ENCODE data around the gene JARID2. TPM values are rescaled to one million over a fixed set of nuclear protein-coding genes. Genes with fewer than 3 reads are reported as not detected.

Gene JARID2
- total and polyA plus RNA-seq, 2 of the 13 experiments (the other 11 are each of a cell fraction or from before 2014, with no cell fraction given): 7.5 to 10.3 TPM

- no peak for ATAC-seq
- peaks cover 25% of the 10 kb centered on the region for H3K4me1 ChIP-seq (ENCODE audit: insufficient read depth, low read length)
- FAIRE-seq: no peak
- TF ChIP-seq ZSCAN25 (CRISPR knock-in tag; IDR thresholded peaks at IDR 0.05): no peak
- no peak for TF ChIP-seq SKI (IDR thresholded peaks at IDR 0.05; ENCODE audit: partially characterized antibody)
- peak; percentile 19 for TF ChIP-seq RBM22 (optimal IDR thresholded peaks at IDR 0.05; ENCODE audit: low read length)
- no peak for TF ChIP-seq TMF1 (CRISPR knock-in tag; IDR thresholded peaks at IDR 0.05; ENCODE audit: low read depth)
- no peak for TF ChIP-seq ZSCAN31 (CRISPR knock-in tag; IDR thresholded peaks at IDR 0.05; ENCODE audit: low read depth)
- H3K27me3 ChIP-seq (ENCODE audit: control insufficient read depth in 1 of 2, insufficient read depth in 2 of 2, low read length in 2 of 2): no peaks in the 10 kb centered on the region
- H3K36me3 ChIP-seq (replicated peaks in 1 of 2; ENCODE audit: control insufficient read depth in 1 of 2, insufficient read depth in 2 of 2, low read length in 2 of 2): peaks cover 19 to 29% of the 10 kb centered on the region in 2 experiments
- ChIA-PET CTCF (ENCODE audit: low intra/inter-chr PET ratio, low total read pairs) (no interaction called here), POLR2A (no interaction called here)
- no TSS peak for BruUV-seq (replicated peaks)
- intact Hi-C loops (cut with micrococcal nuclease; ENCODE audit: unreplicated experiment) (no loop called here), in situ Hi-C loops (cut with HindIII; ENCODE audit: extremely low pct_ligation_motif_present, low pct_unique_long_range_greater_than_20kb) (loop anchor here (25.0 kb wide), 1 partner anchor 1283 kb away; no protein-coding TSS in a partner anchor)
- H3K9ac ChIP-seq (ENCODE audit: insufficient read depth, low read depth, low read length): no peak overlapping the region
- WGBS (ENCODE audit: low lambda C conversion rate): 96% methylated on average over 10 of the region's 10 CpGs
- peaks cover 4% of the 10 kb centered on the region; the same call in 1 of the 2 replicates for H4K20me1 ChIP-seq (ENCODE audit: insufficient read depth, low read length)
- no peaks in the 10 kb centered on the region for H3K79me2 ChIP-seq (ENCODE audit: insufficient read depth, low read length)
- no peak overlapping the region for H3K27ac ChIP-seq (ENCODE audit: extremely low read length, insufficient read depth, low read length)
- no peak overlapping the region for H3K4me2 ChIP-seq (ENCODE audit: low read depth, low read length)
- no peak overlapping the region for H3K4me3 ChIP-seq (replicated peaks in 1 of 3; ENCODE audit: insufficient read depth in 1 of 3, low read depth in 2 of 3, low read length in 3 of 3)
- H2AFZ ChIP-seq (ENCODE audit: low read length): no peak overlapping the region
- no peak for DNase-seq (ENCODE audit: low spot score)
- no peaks in the 10 kb centered on the region for H3K9me3 ChIP-seq (ENCODE audit: low read length)
These were observed 249.6 kb downstream of the JARID2 start for GRCh38 chr6:15495375-15495901.

GRCh38 chr6:15496345-15497131, 250.7 kb downstream of the JARID2 start:
- Histone ChIP-seq H4K20me1 (ENCODE audit: insufficient read depth, low read length) (no peaks in the 10 kb centered on the region), H2AFZ (ENCODE audit: low read length) (no peak overlapping the region), H3K4me2 (ENCODE audit: low read depth, low read length) (no peak overlapping the region), H3K4me3 (replicated peaks in 1 of 3; ENCODE audit: insufficient read depth in 1 of 3, low read depth in 2 of 3, low read length in 3 of 3) (no peak overlapping the region), H3K9me3 (ENCODE audit: low read length) (no peaks in the 10 kb centered on the region), H3K79me2 (ENCODE audit: insufficient read depth, low read length) (no peaks in the 10 kb centered on the region), H3K27ac (ENCODE audit: extremely low read length, insufficient read depth, low read length) (no peak overlapping the region), H3K9ac (ENCODE audit: insufficient read depth, low read depth, low read length) (no peak overlapping the region), H3K27me3 (ENCODE audit: control insufficient read depth in 1 of 2, insufficient read depth in 2 of 2, low read length in 2 of 2) (no peaks in the 10 kb centered on the region), H3K4me1 (ENCODE audit: insufficient read depth, low read length) (peaks cover 14% of the 10 kb centered on the region), H3K36me3 (replicated peaks in 1 of 2; ENCODE audit: control insufficient read depth in 1 of 2, insufficient read depth in 2 of 2, low read length in 2 of 2) (peaks cover 24 to 38% of the 10 kb centered on the region in 2 experiments)
- in situ Hi-C loops (cut with HindIII; ENCODE audit: extremely low pct_ligation_motif_present, low pct_unique_long_range_greater_than_20kb): loop anchor here (25.0 kb wide), 1 partner anchor 1284 kb away; no protein-coding TSS in a partner anchor
- 95% methylated on average over 60 of the region's 60 CpGs for WGBS (ENCODE audit: low lambda C conversion rate)
- POLR2A ChIA-PET: no interaction called here
- no peak for DNase-seq (ENCODE audit: low spot score)
- BruUV-seq (replicated peaks): no TSS peak
- no peak for FAIRE-seq
- CTCF ChIA-PET (ENCODE audit: low intra/inter-chr PET ratio, low total read pairs): no interaction called here
- no peak for ATAC-seq
- intact Hi-C loops (cut with micrococcal nuclease; ENCODE audit: unreplicated experiment): no loop called here
- no peak for TF ChIP-seq TEAD3 (CRISPR knock-in tag; optimal IDR thresholded peaks at IDR 0.05; ENCODE audit: borderline replicate concordance)
- no peak for TF ChIP-seq EED (CRISPR knock-in tag; IDR thresholded peaks at IDR 0.05)
- TF ChIP-seq ARID3A (IDR thresholded peaks at IDR 0.05; ENCODE audit: low read depth, low read length): no peak
- TF ChIP-seq ZMAT5 (CRISPR knock-in tag; IDR thresholded peaks at IDR 0.05; ENCODE audit: borderline replicate concordance, low read depth): no peak
- TF ChIP-seq PAWR (CRISPR knock-in tag; IDR thresholded peaks at IDR 0.05; ENCODE audit: borderline replicate concordance): no peak
- TF ChIP-seq ZNF503 (CRISPR knock-in tag; IDR thresholded peaks at IDR 0.05): no peak
- TF ChIP-seq RFXAP (CRISPR knock-in tag; IDR thresholded peaks at IDR 0.05; ENCODE audit: borderline replicate concordance): no peak
- TF ChIP-seq TOPORS (CRISPR knock-in tag; IDR thresholded peaks at IDR 0.05): no peak
- TF ChIP-seq KLF16 (CRISPR knock-in tag; IDR thresholded peaks at IDR 0.05): no peak

Measured in HepG2 (cell line).